Inflammatory macrophage treated with lipopolysaccharide for 1 hour (primary cell): ENCODE results near the gene C16orf90.
"Not testable (repeated sequence)": the region's sequence is repeated elsewhere in the genome, so short reads cannot be mapped to it uniquely, and the experiment has no call there.

Experiments
- DNase-seq, 2 donors: peaks; one replicate each; pipeline ENCODE4 v3.0.0-alpha.2; 2020 to 2022

Gene C16orf90

GRCh38 chr16:3511286-3512180 lies 16.2 kb upstream of the C16orf90 start:
- no peak for DNase-seq

- peak in 1 of 2 donors; percentile 3 for DNase-seq
Measured at GRCh38 chr16:3510416-3510815, 15.1 kb upstream of the C16orf90 start.

- no peak for DNase-seq
Measured at GRCh38 chr16:3509470-3509928, 14.2 kb upstream of the C16orf90 start.

- no peak for DNase-seq
Measured at GRCh38 chr16:3508736-3509135, 13.4 kb upstream of the C16orf90 start.

GRCh38 chr16:3503523-3503922 lies 8.2 kb upstream of the C16orf90 start:
- DNase-seq, result no peak

GRCh38 chr16:3501783-3502400 lies 6.6 kb upstream of the C16orf90 start:
- DNase-seq, result no peak

- DNase-seq, result not testable (repeated sequence)
Measured at GRCh38 chr16:3501412-3501761, 6.1 kb upstream of the C16orf90 start.

- DNase-seq, result no peak
Measured at GRCh38 chr16:3498988-3499387, 3.7 kb upstream of the C16orf90 start.

GRCh38 chr16:3497771-3498170 lies 2.5 kb upstream of the C16orf90 start:
- DNase-seq, result no peak

GRCh38 chr16:3496386-3496785 lies 1.1 kb upstream of the C16orf90 start:
- DNase-seq, result no peak

GRCh38 chr16:3494386-3494973 lies 809 bp downstream of the C16orf90 start:
- no peak for DNase-seq

- no peak for DNase-seq
Measured at GRCh38 chr16:3492356-3492755, 2.9 kb downstream of the C16orf90 start.

- no peak for DNase-seq
Measured at GRCh38 chr16:3490911-3491629, 4.2 kb downstream of the C16orf90 start.

- no peak for DNase-seq
Measured at GRCh38 chr16:3488801-3489200, 6.5 kb downstream of the C16orf90 start.

GRCh38 chr16:3487521-3488410 lies 7.5 kb downstream of the C16orf90 start:
- DNase-seq, result no peak

GRCh38 chr16:3486506-3487215 lies 8.6 kb downstream of the C16orf90 start:
- no peak for DNase-seq

GRCh38 chr16:3485821-3486505 lies 9.3 kb downstream of the C16orf90 start:
- DNase-seq, result no peak

GRCh38 chr16:3485097-3485745 lies 10.1 kb downstream of the C16orf90 start:
- no peak for DNase-seq

GRCh38 chr16:3484318-3485096 lies 10.8 kb downstream of the C16orf90 start:
- DNase-seq, result no peak
